HG03575 (cell line): ENCODE measurements around the gene SEPTIN8.

ENCODE experiments used
- ATAC-seq: cut with Tn5 transposase; IDR thresholded peaks from one replicate; pipeline ENCODE4 v1.9.1; 2021; ENCODE audit not compliant: unreplicated experiment, insufficient number of reproducible peaks, low FRiP score; ENCODE audit errors: extremely low read depth

SEPTIN8 gene

DNA sequence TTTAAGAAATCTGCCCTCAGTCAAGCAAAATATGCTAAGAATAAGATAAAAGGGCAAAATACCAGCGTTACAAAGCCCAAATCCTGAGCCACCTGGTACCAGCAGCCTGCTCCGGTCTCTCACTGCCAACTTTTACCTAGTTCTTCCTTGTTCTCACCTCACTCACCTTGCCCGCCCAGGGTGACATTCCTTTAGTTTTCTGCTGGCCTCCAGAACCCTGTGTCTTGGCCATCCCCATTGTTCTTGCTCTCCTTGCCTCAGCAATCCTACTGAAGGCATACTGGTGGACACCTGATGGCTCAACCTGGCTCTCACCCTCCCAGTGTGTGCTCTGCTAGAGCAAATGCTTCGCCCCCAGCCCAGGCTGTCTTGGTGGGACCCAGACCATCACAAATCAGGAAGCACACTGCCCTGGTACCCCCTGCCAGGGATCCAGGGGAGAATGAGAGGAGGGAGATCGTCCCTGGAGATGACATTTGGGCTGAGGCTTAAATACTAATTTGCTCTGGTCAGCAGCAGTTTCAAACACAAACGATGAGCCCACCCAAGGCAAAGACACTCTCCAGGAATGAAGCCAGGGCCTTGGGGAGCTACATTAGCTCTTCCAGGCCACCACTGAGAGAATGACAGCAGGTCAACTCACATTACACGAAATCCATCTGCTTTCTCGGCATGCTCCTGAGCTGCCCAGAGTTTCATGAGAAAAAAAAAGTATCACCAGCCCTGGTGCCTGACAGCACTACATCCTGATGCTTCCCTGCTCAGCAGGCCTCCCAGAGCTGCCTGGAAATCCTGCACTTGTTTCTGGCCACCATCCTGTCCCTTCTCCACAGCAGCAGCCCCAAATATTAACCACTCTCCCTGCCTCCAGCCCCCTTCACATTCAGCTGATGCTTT lies 12.2 kb upstream of the SEPTIN8 start:
- no peak for ATAC-seq

DNA sequence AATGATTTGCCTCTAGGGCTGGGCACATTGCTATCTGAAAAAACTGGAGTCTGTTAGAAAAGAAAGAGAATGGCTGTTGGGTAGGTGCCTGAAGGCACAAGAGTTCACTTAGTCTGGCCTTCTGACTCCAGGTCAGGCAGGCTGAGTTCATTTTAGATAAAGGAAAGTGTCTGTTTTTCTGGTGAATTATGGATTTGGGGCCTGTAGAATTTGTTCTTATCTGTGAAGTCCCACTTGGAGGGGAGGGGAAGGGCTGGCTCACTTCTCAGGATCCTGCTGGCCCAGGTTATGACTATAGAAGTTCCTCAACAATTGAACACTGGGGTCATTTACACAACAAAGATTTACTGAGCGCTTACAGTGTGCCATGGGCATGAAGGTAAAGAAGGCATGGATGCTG lies 11.5 kb upstream of the SEPTIN8 start:
- ATAC-seq, result no peak

DNA sequence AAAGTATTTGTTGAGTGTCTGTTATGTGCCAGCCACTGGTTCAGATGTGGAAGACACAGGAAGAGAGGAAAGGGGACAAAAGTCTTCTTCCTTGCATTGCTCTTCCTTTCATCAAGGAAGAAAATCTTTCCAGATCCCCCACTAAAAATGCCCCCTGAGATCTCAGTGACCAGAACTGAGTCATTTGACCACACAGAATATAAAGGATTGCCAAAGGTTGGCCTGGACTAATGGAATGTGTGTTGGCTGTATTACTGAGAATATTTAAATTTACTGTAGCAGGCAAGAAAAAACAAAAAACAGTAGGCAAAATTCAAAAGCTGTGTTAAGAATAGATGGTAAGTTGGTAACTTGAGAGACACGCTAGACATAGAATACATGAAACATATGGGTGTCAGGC lies 10.0 kb upstream of the SEPTIN8 start:
- no peak for ATAC-seq

DNA sequence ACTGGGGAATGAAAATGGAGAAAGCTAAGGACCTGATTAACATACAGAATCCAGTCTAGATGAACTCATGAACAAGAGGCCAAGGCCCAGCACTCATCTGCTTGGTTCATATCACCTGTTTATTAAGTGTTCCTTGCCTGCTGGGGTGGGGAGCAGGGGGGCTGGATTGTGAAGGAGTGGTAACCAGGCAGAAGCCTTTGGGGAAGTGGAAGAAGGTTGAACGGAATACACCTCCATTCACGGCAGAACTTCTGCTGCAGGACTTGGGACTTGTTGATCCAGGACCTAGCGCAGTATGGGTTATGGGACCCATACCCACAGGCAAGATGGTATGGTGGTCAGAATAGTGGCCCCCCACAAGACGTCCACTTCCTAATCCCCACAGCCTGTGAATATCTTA lies 8.8 kb upstream of the SEPTIN8 start:
- ATAC-seq, result no peak

DNA sequence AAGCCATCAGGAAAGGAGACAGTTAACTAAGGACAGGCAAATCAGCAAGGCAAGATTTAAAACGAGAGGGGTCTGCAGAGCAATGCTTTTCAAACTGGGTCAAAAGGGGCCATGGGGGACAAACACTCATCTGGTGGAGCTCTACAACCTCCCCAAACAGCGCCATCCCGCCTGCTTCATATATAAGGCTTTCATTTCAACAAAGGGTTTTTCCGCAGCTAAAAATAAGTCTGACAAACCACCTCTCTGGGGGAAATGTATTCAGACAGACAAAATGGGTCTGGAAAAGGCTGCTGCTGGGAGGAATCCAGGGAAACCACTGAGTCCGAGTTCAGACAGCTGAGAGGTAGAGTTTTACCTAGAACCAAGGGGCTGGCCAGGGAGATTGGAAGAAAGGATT lies 8.3 kb upstream of the SEPTIN8 start:
- no peak for ATAC-seq

DNA sequence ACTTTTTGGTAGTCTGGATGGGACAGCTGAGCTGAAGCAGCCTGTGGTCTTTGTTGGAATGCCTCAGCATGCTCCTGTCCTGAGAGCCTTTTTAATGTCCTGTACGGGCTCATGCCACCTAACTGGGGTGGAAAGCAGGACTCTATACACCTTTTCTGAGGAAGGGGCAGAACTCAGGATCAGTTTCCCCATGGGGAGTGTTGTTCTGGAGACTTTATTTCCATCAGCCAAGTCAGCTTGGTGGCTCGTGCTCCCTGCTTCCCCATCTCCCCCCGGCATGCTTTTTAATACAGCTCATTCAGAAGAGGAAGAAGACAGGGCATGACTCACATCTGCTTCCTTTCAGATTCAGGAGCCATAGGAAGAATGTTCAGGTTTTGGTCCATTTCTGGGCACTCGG lies 5.1 kb upstream of the SEPTIN8 start:
- ATAC-seq, result no peak

DNA sequence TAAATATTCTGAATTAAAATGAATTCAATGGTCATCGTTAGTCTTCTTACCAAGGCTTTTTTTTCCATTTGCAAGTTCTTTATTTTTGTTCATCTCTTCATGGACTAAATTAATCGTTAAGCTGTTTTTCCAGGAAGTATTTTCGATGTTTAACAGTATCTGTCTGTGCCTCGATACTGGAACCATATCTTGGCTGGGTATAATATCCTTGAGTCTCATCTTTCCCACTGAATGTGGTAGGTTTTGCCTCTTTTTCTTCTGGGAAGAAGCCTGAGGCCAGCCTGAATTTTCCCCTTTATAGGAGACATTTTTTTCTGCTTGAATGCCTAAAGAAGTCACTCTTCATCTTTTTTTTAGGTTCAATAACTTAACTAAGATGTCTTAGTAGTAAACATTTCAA lies 4.0 kb upstream of the SEPTIN8 start:
- no peak for ATAC-seq

DNA sequence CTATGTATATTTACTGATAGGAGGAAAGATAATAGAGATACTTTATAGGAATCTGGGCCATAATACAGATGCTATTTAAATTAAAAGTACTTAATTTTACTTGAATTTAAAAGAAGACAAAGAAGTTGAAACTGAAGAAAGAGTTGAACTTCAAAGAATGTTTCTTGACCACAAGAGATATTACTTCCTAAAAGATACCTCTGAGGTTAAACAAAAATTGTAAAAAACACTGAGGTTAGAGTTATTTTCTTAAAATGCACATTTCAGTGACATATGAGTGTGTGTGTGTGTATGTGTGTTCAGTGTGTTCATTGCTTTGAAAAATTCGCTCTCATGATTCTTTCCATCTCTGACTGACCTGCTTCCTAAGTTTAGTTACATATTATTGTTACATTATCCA lies 3.5 kb upstream of the SEPTIN8 start:
- no peak for ATAC-seq

DNA sequence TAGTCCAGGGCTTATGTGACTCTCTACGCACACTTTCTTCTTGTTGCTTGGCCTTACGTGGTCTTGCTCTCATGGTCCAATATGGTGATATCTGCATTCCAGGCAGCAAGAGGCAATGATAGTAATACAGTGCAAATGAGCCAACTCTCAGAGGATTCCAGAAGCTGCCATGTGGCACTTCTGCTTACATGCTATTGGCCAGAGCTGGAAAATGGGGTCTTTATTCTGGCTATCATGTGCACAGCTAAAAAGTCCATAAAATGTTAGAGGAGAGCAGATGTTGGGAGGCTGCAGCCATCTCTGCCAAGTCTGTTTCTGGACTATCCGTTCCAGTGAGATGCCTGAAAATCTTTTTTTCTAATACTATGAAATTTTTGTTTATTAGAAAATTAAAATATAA lies 2.9 kb upstream of the SEPTIN8 start:
- ATAC-seq, result no peak

DNA sequence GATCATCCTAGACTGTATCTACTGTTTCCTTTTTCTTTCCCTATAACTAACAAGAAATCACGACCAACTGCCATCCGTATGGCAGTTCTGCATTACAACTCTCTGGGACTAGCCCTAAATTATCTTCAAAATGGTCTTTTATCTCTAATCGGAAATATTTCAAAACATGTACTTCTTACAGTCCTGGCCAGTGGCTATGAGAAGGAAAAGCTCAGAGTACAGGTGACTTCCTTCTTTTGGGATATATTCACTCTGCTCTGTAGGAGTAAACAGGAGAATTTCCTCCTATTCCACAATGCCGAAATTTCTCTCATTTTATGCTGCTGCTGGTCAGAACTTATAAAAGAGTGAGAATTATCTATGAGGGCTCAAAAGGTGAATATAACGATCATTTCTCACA lies 1.8 kb upstream of the SEPTIN8 start:
- ATAC-seq, result no peak

DNA sequence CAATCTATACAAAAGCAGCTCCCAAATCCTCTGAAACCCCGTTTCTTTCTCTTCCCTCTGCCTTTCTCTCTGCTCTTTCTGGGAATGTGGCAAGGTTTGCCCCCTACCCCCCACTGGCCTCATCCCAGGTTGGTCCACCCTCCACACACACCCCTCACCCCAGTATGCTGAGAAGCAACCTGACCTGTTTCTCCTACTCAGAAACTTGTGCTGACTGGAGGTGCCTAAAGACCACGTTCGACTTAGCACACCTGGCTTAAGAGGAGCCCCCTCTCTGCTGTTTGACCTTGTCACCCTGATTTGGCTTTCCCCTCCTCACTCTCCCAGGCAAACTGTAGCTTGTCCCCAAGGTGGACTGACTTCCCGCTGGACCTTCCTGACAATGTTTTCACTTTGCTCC lies 1.1 kb upstream of the SEPTIN8 start:
- no peak for ATAC-seq

DNA sequence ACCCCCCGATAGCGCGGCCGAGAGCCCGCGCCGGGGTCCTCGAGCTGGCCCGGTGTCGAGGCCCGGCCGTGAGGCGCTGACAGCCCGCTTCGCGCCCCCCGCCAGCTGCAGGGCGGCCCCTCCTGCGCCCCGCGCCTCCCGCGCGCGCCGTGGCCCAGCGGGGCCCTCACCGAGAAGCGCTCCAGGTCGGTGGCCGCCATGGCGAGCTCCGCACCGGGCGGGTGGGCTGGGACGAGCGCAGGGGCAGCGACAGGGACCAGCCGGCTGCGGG lies 166 bp downstream of the SEPTIN8 start:
- ATAC-seq, result no peak

DNA sequence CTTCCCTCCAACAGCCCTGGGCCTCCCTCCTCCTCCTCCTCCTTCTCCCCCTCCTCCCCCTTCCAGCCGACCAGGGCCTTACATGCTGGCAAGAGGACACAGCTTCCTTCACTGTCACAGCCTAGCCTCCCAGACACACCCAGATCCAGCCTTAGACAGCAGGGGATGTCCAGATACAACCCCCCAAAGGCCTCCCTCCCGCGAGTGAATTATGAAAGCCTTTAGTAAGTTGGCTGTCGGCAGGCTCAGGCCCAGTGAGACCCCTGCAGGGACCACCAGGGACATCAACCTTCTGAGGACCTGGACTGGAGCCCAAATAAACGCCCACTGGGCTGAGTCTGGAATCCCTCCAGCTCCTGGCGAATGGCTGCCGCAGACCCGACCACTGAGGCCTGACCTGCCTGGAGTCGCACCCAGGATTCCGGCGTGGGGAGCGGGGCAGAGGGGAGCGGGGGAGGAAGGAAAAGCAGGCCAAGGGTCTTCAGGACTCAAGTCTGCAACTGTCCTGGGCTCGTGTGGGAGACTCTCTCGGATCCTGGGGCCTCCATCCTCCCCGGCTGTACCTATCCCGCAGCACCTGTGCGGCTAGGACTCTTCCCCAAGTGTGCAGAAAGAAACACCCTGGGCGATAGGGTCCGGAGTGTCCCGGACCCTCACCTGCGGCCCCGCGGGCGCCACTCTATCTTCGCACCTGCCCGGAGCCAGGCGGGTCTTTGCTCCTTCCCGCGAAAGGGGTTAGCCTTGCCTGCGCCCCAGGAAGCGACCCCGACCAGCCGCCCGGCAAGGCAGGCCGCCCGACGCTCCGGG lies 705 bp downstream of the SEPTIN8 start:
- no peak for ATAC-seq

DNA sequence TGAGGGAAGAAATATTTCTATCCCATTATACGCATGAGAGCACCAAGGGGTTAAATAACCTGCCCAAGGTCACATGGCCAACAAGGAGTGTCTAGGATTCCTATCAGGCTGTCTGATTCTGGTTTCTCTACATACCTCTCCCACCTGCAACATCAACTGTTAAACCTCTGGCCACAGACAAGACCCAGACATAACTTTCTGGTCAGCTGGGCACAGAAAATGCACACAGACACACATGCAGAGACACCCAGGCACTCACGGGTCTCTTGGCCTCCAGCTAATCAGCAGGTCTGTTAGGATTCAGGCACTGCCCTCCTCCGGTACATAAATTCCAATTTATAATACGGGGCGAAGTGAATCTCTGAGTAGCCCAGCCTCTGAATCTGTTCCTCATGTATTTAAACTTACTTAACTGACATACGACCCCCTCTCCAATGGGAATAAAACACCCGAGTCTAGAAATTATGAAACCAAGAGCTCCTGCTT lies 1.5 kb downstream of the SEPTIN8 start:
- no peak for ATAC-seq

DNA sequence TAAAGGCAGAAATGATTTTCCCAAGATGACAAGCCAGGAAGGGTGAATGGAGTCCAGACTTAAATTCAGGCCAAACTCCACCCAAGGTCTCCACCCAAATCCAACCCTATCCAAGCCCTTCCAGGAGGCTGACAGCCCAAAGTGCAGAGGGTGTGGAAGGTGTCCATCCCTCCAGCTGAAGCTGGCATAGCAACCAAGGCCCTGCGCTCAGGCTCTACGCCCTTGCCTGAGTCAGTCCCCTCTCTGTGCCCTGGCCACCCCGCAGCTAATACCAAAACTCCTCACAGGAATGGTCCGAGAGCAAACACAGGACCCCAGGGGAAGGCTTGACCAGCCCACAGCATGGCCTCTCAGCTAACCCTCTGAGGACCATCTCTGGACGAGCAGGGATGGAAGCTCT lies 2.1 kb downstream of the SEPTIN8 start:
- no peak for ATAC-seq

DNA sequence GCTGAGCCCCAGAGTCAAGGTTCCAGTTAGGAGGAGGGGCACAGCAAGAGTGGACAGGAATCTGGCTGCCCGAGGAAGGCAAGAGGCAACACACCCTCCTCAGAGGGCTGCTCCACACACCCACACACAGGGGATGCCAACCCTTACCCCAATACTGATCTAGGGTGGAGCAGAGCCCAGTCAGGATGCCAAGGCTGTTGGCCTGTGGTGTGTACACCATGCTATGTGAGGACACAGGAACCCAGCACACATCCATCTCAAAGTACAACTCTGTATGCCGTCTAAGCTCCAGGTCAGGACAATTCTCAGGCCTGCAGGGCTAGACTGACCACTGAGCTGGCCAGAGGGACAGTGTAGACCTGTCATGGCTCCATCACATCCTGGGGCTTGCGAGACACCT lies 2.6 kb downstream of the SEPTIN8 start:
- no peak for ATAC-seq

DNA sequence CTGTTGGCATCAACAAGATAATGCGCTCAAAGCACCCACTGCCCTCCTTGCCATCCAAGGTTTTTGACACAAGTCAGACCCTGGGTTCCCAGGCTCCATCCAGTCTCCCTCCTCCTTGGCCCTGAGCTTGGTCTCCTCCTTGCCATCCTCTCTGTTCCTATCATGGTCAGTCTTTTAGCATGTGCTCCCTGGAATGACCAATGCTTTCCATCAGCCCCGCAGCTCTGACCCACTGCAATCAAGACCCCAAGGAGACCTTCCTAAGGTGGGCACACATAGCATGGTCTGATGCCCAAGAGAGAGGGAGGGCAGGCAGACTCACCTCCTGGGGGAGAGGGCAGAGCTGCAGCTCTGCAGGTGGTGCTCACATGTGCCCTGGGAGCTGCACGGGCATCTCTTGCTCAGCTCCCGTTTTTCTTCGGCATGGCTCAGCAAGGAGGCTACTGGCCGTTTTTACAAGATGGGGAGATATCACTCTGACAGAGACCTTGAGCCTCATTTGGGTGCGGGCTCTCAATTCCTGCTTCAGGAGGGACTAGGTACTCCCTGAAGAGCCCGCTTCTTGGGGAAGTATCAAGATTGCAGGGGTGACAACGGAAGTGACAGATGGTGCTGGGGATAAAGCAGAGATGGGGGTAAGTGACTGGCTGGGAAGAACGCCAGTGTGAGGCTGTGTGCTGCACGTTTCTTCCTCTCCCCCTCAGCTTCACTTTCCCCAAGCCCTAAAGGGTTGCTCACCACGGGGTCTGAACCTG lies 3.3 kb downstream of the SEPTIN8 start:
- ATAC-seq, result no peak

DNA sequence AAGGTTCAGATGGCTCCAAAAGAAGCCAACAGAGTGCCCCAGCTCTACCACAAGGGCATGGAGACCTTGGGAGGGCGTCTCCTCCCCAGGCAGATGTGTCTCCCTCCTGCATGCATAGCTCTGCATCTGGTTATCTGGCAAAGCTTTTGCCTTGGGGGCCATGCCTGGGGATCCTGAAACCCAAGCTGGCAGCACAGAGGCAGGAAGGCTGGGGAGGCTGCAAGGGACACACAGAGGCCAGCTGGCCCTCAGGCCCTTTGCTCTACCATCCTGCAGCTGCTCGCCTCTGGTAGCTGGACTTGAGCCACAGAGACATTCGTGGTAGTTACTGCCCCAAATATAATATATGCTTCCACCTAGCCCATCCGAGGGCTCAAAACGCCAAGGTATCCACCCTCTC lies 3.9 kb downstream of the SEPTIN8 start:
- no peak for ATAC-seq

DNA sequence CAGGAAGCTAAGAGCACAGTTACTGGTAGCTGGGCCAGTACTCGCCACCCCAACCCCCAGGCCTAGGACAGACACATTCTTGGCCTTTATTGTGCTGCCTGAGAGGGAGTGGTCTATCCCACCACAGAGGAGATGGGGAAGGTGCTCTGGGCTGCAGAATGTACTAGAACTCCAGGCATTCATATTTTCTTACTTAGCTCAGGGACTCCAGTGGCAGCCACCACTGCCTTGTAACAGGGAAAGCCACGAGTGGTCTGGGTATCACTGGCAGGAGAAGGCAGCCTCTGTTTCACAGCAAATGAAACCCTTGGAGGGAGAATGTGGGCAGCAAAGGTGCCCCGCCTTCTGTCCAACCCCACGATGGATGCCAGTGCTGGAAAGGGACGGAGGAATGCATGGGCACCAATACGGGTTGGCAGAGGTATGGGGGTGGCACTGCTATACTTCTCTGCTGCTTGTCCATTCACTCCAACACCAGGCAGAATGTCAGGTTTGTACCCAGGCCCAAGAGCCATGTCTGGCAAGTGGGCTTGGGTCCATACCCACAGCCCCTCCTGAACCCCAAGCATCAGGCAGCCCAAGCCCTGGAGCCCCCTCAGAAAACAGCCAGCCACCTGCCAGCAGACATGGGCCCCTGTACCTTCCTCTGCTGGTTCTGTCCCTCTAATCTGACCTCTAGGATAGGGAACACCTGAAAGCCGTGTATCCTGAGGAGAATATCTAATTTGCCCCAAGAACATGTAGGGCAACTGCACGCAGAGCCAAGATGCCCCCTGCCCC lies 4.6 kb downstream of the SEPTIN8 start:
- ATAC-seq, result no peak
